HG03521 (cell line): ENCODE results near the gene TOMM6.
A peak's percentile ranks its signal among the peaks of the same experiment; 100 is the strongest.
"Not testable (repeated sequence)": the region's sequence is repeated elsewhere in the genome, so short reads cannot be mapped to it uniquely, and the experiment has no call there.

Source experiments
- ATAC-seq: cut with Tn5 transposase; IDR thresholded peaks from one replicate; pipeline ENCODE4 v1.9.1; 2021; ENCODE audit warnings: mild to moderate bottlenecking, moderate library complexity; ENCODE audit not compliant: unreplicated experiment

TOMM6 gene

DNA sequence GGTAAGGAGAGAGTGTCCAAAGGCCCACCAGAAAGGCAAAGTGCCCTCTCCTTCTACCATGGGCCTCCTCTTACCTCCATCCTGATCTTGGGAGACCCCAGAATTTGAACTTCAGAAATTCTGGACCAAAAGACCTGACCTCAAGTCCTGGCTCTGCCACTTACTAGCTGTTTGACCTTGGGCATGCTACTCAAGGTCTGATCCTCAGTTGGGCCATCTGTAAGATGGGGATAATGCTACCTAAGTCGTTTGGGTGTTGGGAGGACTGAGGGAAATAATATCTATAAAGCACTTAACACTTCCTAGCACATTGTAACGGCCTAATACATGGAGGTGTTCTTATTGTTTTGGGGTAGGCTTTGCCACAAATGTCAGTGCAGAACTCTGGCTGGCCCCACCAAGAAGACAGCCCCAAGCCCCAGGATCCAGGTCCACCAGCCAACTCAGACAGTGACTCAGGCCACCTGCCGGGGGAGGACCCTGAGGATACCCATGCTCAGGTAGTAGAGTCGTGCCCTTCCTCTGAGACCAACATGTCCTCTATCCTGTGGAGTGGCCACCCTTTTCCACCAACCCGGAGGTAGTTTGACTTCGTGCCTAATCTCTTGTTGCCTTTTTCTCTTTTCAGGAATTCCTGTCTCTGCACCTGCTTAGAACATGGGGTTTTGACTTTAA is 4.3 kb upstream of the TOMM6 start:
- ATAC-seq = no peak

DNA sequence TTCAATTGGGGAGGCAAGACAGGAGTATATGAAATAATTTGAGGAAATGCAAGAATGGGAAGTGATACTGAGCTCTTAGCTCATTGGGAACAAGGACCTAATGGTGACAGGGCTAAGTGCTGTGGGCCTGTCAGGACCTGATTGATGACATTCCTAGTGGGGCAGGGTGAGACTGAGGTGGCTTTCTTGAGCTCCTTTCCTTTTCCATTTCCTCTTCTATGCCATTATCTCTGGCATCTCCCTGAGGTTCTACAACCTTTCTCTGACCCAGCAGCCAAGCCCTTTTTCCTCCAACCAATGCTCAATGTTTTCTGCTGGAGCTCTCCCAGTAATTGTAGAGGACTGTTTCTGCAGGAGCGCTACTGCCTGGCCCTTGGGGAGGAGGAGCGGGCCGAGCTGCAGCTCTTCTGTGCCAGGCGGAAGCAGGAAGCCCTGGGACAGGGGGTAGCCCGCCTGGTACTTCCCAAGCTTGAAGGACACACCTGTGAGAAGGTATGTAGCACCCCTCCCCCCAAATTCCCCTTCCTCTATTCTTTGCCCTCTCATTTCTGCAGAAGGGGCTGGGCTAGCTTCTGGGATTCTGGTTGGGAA is 2.8 kb upstream of the TOMM6 start:
- no peak for ATAC-seq

DNA sequence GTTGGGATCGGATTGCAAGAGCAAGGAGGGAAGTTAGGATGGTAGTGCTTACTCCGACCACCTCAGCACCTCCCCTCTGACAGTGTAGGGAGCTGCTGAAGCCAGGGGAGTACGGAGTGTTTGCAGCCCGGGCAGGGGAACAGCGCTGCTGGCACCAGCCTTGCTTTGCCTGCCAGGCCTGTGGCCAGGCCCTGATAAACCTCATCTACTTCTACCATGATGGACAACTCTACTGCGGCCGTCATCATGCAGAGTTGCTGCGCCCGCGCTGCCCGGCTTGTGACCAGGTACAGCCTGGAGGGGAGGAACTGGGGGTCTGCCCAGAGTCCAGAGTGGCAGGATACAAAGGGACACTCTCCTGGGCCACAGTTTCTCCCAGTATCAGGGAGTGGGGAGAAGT is 2.2 kb upstream of the TOMM6 start:
- no peak for ATAC-seq

- no peak for ATAC-seq
Observed at GRCh38 chr6:41785689-41786450, 1.6 kb upstream of the TOMM6 start.

DNA sequence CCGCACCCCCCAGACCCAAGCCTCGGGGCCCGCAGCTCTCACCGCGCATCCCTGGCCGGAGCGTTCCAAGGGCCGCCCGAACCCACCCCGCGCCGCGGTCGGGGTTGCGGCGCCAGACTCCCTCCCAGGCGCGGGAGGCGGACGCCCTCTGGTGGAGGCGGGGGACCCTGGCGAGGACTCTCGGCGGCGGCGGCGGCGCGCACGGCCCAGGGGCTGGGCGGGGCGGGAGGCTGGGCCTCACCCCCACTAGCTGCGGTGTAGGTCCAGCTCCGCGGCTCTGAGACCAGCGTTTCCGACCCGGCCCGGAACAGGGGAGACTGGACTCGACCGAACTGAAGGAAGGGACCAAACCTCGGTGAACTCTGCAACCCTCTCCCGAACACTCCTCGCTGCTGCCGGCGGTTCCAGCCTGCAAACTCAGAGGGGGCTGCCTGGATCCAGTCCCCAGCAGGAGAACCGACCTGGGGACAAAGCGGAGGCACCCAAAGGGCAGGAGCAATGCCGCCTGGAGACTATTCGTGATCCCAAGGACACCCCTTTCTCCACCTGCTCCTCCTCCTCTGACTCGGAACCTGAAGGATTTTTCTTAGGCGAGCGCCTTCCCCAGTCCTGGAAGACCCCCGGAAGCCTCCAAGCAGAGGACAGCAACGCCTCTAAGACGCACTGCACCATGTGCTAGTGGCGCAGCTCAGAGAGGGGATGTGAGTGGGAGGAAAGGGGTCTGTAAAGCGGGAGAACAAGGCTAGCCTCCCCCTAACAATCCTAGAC is 859 bp upstream of the TOMM6 start:
- peak; percentile 57 for ATAC-seq

DNA sequence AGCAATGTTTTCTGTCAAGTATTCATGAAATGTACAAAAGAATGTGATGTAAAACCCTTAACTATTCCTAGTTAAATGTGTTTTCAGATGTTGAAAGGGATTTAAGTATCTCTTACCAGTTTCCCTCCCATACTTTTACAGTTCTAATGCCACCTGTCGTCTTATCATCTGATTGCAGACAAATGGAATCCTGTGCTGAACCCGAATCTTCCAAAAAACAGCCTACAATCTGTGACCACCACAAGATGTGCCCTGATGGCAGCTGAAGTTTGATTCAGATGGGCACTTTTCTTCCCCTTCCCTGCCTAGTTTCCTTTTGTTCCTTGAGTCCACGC is 1.9 kb downstream of the TOMM6 start:
- no peak for ATAC-seq

- ATAC-seq = no peak
Observed at GRCh38 chr6:41790045-41790444, 2.6 kb downstream of the TOMM6 start.

- ATAC-seq = no peak
Observed at GRCh38 chr6:41791305-41791704, 3.8 kb downstream of the TOMM6 start.

DNA sequence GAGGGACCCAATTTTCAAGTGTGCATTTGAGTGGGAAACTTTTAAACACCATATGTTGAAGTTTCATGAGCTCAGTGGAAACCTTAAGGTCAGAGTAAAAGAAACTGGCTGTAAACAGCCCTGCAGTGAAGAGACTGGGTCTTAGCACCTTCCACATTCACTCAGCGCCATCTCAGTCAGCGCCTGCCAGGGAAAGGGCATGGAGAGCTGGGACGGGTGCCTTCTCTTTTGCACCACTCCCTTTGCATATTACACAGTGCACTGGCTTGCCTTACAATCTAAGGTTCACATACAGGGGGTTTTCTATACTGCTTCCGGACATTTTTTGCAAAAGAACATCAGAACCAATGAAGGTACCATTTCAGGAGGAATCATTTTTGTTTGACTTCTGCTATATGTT is 4.5 kb downstream of the TOMM6 start:
- ATAC-seq = no peak

DNA sequence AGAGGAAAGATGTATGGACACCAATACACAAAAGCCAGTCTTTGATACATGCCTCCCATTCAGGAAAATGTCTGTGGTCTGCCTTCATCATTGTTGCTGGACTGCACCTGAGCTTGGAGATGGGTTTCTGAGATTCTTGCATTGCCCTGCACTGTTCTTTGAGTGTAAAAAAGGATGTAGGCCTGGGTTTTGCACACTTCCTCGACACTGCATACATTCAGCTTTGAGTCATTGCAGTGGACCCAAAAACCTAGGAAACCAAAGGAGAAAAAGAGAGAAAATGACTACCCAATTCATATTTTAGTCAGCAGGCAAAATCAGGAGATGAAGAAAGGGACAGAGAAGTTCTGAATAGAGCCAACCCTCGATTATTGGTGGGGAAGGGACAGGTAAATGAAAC is 9.0 kb downstream of the TOMM6 start:
- no peak for ATAC-seq

DNA sequence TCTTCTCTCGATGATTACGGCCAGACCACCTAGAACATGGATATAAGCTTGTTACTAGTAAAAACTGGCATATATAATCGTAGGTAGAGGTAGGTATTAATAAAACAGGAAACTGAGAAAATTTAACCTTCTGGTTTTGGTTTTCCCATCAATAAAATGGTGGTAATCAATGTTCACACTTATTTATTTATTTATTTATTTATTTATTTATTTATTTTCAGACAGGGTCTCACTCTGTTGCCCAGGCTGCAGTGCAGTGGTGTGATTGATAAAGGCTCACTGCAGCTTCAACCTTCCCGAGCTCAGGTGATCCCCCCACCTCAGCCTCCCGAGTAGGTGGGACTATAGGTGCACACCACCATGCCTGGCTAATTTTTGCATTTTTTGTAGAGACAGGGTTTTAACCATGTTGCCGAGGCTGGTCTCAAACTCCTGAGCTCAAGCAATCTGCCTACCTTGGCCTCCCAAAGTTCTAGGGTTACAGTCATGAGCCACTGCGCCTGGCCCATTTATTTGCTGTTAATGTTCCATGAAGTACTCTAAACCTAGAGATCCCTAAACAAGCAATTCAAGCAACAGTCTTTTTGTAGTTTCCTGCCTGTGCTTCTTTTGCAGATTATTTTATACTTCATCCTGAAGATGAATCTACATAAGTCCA is 11.5 kb downstream of the TOMM6 start:
- no peak for ATAC-seq

- ATAC-seq = no peak
Observed at GRCh38 chr6:41799559-41799911, 12.0 kb downstream of the TOMM6 start.

DNA sequence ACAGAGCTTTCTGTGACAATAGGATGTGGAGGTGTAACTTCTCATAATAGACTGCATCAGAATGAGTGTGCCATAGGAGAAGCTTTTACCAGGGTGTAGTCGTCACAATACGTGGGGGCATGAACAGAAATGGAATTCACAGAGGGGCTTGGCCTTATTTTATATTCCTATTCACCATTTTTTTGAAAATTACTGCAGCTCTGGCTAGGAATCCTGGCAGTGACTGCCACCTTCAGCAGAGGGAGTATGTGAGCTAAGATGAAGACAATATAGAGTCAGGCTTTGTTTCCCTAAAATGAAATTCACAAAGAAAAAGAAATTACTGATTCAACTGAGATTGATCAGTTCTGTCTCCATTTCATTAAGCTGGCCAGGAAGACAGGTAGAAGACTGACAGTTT is 13.9 kb downstream of the TOMM6 start:
- no peak for ATAC-seq

DNA sequence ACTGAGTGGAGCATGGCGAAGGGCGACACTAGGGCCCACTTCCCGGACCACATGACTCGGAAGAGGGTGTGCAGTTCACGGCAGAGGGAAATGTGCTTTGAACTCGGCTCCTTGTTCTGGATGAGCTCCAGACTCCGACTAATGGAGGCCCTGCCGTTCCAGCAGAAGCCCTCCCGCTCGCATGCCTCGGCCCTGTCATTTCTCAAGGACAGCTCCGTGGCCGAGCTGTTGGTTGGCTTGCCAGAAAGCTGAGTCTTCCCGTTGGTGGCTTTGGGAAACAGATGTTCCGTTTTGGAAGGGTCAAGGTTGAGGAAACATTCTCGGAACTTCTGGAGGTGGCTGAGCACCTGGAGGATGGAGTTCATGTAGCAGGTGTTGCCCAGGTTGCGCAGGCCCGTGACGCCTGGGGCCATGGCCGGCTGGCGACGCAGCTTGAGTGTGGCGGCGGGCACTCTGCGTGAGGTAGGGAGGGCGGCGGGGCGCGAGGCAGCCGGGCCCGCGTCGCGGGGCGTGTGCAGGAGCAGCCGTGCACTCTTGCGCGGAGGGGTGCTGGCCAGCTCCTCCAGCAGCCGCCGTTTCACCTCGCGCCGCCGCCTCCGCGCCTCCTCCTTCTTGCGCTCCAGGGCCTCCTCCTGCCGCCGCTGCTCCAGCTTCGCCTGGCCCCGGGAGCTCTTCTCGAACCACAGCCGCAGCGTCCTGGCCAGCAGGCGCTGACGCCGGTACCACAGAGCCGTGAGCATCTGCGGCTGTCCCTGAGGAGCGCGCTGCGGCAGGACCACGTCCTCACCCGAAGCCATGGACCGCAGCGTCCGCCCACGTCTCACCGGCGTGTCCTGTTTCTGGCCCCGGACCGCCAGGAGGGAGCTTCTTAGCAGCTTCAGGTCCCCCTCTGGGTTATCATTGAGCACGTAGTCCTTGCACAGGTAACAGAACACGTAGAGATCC is 18.6 kb downstream of the TOMM6 start:
- no peak for ATAC-seq

DNA sequence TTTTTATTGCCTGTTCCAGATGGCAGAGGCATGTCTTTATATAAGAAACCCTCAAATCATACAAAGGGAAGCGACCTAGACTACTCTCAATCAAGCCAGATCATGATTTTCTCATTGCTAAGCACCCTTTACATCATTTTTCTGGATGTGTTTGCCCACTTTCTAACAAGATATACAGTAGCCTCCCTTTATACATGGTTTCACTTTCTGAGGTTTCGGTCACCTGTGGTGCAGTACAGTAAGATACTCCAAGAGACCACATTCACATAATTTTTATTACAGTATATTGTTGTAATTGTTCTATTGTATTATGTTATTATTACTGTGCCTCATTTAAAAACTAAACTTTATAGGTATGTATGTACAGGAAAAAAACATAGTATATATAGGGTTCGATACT is 23.6 kb downstream of the TOMM6 start:
- ATAC-seq = no peak

DNA sequence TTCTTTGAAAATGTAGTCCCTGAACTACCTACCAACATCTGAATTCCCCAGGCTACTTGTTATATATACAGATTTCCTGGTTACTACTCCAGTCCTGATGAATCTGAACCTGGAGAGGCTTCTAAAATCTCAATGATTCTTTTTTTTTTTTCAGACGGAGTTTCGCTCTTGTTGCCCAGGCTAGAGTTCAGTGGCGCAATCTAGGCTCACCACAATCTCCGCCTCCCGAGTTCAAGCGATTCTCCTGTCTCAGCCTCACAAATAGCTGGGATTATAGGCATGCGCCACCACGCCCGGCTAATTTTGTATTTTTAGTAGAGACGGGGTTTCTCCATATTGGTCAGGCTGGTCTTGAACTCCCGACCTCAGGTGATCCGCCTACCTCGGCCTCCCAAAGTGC is 24.5 kb downstream of the TOMM6 start:
- ATAC-seq = not testable (repeated sequence)

DNA sequence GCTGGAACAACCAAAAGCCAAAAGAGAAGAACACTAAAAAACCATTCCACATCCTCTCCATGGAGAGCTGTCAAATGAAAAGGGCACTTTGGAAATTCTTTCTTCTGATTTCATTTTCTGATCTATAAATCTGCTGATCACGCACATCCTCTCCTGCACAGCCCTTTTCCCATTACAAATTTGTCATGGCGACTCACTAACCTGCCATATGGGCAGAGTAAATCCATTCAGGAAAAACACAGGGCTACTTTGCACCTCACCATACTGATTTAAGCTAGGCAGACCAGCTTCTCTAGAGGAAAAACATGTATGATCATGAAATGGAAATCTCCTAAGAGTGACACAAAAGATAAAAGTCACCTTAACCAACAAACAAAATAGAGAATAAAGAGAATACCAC is 26.0 kb downstream of the TOMM6 start:
- ATAC-seq = no peak

DNA sequence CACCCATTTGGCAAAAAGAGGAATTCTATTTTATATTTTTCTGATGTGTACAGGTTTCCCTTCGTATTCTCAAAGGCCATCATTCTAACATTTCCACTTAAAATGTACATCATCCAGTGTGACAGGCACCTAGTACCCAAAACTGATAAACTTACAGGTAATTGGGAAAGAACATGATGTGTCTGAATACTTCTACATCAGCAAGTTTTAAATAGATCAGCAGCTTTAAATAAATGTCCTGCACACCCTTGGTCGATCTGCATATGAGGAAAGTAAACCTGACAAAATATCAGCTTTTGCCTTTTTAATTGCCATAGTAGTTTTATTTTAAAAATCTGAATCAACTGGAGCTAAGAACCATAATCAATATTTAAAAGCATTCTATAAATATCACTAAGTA is 26.5 kb downstream of the TOMM6 start:
- ATAC-seq = no peak

DNA sequence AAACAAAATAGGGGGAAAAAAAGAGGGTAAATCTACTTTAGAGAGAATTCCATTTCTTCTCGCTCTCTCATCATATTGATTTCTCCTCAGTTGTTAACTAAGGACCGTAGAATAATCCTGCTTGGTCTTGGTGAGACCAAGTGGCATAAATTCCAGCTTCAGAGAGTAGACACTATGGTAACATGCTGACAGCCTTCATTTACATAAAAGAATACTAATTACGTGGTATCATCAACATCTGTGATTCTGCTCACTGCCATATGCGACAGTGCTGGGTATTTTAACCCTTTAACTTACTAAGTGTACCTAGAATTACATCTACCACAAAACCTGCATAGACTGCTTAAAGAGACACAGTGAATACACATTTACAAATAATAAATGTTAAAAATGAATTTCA is 27.1 kb downstream of the TOMM6 start:
- no peak for ATAC-seq

GRCh38 chr6:41815587-41815986 is 28.1 kb downstream of the TOMM6 start:
- ATAC-seq = no peak
